Cardiac fibroblast (primary cell): ENCODE data around the gene OTULIN.

Experiments used
- DNase-seq, 2 donors: peaks; one replicate each; pipeline versions ENCODE4 v3.0.0 to v3.0.0-alpha.2; 2010; ENCODE audit warnings: low read depth in 2 of 2
- H3K4me3 ChIP-seq, 2 donors: replicated peaks in 1 of 2; 1 replicate in 1 of 2; 2 replicates in 1 of 2; pipeline ENCODE4 v1.5.1; 2011; ENCODE audit warnings: low read depth in 2 of 2, low read length in 2 of 2, mild to moderate bottlenecking in 2 of 2, moderate library complexity in 1 of 2
- CTCF ChIP-seq: IDR thresholded peaks from one replicate; pipeline ENCODE4 v1.5.1; 2011; ENCODE audit warnings: low read depth, mild to moderate bottlenecking, low read length, inconsistent platforms

Gene OTULIN

GRCh38 chr5:14664270-14665100 is at the start of gene OTULIN:
Gene OTULIN (plus strand): TSS chr5:14664718. CDS start chr5:14664826, 108 bp downstream.
- TF ChIP-seq CTCF, result no peak
- H3K4me3 ChIP-seq, result peak within 1 kb of the TSS; percentile 70 to 79
- peak; percentile 89 to 95 for DNase-seq

- no peak for DNase-seq
- no peak overlapping the region for H3K4me3 ChIP-seq
- TF ChIP-seq CTCF, result no peak
Measured at GRCh38 chr5:14615365-14615764, 49.2 kb upstream of the OTULIN start.

GRCh38 chr5:14617441-14617840 is 47.1 kb upstream of the OTULIN start:
- no peak overlapping the region for H3K4me3 ChIP-seq
- no peak for TF ChIP-seq CTCF
- no peak for DNase-seq

- DNase-seq, result no peak
- TF ChIP-seq CTCF, result no peak
- no peak overlapping the region for H3K4me3 ChIP-seq
Measured at GRCh38 chr5:14627270-14627669, 37.2 kb upstream of the OTULIN start.

- TF ChIP-seq CTCF, result no peak
- DNase-seq, result peak; percentile 67 to 69
- no peak overlapping the region for H3K4me3 ChIP-seq
Measured at GRCh38 chr5:14628346-14628745, 36.2 kb upstream of the OTULIN start.

- DNase-seq, result no peak
- no peak overlapping the region for H3K4me3 ChIP-seq
- no peak for TF ChIP-seq CTCF
Measured at GRCh38 chr5:14630671-14631070, 33.8 kb upstream of the OTULIN start.
